Colon (tissue), 2 donors: Measurements from ENCODE around the gene CNTNAP5.
"Not testable (repeated sequence)": the region's sequence is repeated elsewhere in the genome, so short reads cannot be mapped to it uniquely, and the experiment has no call there.

ENCODE experiments used
- FAIRE-seq: peaks from 2 replicates; lab custom pipeline; 2012; peaks lifted over from hg19 to GRCh38; lab: Jason Lieb, UNC
- donor health status: control.
- donor health status: control.

CNTNAP5 gene

GRCh38 chr2:124325667-124326440 is 300.8 kb downstream of the CNTNAP5 start:
- FAIRE-seq, result no peak

GRCh38 chr2:124327303-124327702 is 302.2 kb downstream of the CNTNAP5 start:
- no peak for FAIRE-seq

GRCh38 chr2:124328397-124328796 is 303.3 kb downstream of the CNTNAP5 start:
- no peak for FAIRE-seq

DNA sequence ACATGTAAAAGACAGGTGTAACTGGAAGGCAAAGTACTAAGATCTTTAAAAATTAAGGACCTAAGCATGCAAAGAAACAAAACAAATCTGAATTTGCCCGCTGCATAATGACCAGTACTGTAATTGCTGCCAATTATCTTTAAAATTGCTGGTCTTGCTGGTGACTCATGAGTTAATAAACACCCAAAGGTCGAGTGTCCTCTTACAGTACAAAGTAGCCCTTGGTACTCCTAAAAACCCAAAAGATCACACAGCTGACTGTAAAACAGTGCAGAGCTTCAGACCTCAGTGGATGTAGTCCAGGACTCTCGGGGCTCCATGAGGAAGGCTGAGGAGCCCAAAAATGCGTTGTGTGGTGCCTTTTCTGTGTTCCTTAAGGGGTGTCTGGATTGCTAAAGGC is 308.7 kb downstream of the CNTNAP5 start:
- no peak for FAIRE-seq

GRCh38 chr2:124335058-124335457 is 310.0 kb downstream of the CNTNAP5 start:
- FAIRE-seq, result no peak

GRCh38 chr2:124339709-124340108 is 314.6 kb downstream of the CNTNAP5 start:
- FAIRE-seq, result no peak

GRCh38 chr2:124343827-124344498 is 318.9 kb downstream of the CNTNAP5 start:
- no peak for FAIRE-seq

DNA sequence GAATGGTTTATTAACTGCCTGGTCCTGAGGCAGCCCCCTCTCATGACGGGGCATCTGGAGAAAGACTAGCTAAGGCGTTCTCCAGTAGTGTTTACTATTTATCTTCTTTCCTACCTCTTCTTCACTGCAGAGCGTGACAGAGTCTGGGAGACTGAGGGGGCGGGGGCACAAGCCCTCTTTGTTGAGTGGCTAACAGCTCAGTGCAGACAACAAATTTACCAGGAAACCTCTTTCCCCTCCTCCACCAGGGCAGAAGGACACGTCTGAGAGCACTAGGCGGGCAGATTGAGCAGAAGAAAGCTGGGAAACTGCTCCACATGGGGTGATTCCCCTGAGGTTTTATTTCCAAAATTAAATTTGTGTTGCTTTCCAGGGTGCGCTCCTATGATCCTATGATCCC is 322.1 kb downstream of the CNTNAP5 start:
- FAIRE-seq, result no peak

- no peak for FAIRE-seq
Observed at GRCh38 chr2:124353656-124354055, 328.6 kb downstream of the CNTNAP5 start.

GRCh38 chr2:124354466-124354865 is 329.4 kb downstream of the CNTNAP5 start:
- no peak for FAIRE-seq

- FAIRE-seq, result not testable (repeated sequence)
Observed at GRCh38 chr2:124361966-124362365, 336.9 kb downstream of the CNTNAP5 start.

- no peak for FAIRE-seq
Observed at GRCh38 chr2:124369181-124369580, 344.1 kb downstream of the CNTNAP5 start.

- no peak for FAIRE-seq
Observed at GRCh38 chr2:124380221-124380749, 355.2 kb downstream of the CNTNAP5 start.

GRCh38 chr2:124382067-124382618 is 357.1 kb downstream of the CNTNAP5 start:
- FAIRE-seq, result no peak

DNA sequence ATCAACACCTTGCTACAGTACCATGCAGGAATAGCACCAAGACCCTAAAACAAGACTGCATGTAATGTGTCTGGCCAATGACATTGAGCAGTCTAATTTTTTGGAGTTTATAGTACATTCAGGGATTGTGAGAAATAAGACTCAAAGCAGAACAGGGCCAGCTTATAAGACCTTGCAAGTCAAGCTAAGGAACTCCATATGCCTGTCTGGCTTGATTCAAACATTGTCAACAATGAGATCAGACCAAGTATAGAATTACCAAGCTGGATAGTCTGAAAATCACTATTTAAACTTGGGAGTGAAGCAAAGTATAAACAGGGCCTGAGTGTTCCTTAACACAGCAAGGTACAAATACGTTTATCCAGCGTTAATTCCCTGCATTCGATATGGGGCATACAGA is 370.9 kb downstream of the CNTNAP5 start:
- FAIRE-seq, result no peak

DNA sequence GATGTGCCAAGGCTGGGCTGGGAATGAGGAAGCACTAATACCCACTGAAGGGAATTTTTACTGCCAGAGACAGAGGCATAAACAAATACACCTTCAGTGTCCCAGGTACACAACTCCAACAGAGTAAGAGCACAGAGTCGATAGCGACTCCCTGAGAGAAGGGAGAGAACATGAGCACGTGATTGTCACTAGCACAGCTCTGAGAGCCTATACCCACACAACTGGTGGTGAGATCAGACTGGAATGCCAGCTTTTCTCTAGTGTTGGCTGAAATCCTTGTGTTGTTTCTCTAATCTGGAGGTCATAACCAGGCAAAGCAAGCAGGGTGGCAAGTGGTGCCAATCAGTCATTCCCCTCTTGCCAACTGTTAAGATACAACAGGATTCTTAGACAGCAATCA is 377.2 kb downstream of the CNTNAP5 start:
- no peak for FAIRE-seq

GRCh38 chr2:124407836-124408534 is 382.9 kb downstream of the CNTNAP5 start:
- FAIRE-seq, result not testable (repeated sequence)

DNA sequence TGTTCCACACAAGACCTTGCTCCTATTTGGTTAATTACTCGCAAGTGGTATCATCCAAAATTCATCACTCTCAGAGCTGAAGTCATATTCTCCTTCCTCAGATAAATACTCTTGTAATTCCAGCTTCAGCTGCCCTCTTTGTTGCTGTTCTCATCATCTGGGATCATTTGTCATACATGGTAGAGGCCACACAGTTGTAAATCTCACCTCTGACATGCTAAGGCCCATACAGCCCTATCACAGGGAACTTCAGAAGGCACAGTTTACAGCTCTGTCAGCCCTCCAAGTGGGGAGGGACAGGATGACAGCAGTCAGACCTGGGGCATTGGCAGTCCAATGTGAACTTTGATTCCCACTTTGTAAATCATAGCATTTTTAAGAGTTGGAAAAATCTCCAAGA is 399.0 kb downstream of the CNTNAP5 start:
- no peak for FAIRE-seq

DNA sequence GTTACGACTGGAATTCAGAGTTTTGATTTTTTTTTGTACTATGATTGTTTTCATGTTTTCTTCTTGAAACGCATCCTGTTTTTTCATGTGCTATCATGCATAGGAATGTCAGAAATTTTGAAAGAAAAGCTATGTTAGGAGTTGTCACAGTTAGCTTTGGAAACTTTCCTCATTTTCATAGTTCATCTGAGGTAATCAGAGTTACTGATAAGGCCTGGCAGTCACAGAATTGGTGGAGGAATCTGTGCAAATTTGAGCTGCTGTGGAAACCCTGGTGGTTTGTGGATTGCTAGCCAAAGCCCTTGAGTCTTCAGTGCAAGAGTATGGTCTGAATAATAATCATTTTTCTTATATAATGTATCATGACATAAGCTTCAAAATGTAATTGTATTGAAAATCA is 401.0 kb downstream of the CNTNAP5 start:
- FAIRE-seq, result no peak

DNA sequence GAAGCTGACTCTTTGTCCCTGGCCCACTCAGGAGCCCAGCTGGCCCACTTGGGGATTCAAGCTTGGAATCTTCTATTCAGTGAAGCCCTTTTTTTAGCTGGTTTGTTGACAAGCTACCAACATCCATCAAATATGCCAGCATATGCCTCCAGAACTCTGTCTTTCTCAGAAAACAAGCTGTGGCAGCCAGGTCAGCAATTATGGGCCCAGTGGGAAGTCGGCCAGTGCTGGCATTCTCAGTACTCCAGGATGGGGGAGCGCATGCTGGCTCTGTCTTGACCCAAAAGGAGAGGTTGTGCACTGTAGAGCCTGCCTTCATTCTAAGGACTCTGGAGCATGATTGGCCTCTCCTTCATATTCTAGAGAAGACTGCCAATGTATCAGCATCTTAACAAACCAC is 401.5 kb downstream of the CNTNAP5 start:
- FAIRE-seq, result no peak

GRCh38 chr2:124437811-124438210 is 412.7 kb downstream of the CNTNAP5 start:
- no peak for FAIRE-seq

DNA sequence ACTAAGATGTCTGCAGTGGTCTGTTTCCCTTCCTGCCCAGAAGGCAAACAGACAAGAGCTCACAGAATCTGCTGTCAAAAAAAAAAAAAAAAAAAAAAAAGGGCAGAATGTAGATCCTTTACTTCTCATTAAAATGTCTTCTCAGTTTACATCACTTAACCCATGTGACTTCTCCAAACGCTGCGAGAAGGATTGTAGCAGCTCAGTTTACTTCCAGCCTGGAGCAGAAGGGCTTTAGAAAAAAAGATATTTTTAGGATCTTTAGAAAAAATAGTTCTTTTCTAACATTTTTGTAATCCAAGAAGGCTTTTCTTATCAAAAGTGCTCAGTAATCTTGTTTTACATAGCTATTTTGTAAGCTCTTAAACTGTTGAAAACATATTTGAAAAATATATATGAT is 425.4 kb downstream of the CNTNAP5 start:
- FAIRE-seq, result no peak

DNA sequence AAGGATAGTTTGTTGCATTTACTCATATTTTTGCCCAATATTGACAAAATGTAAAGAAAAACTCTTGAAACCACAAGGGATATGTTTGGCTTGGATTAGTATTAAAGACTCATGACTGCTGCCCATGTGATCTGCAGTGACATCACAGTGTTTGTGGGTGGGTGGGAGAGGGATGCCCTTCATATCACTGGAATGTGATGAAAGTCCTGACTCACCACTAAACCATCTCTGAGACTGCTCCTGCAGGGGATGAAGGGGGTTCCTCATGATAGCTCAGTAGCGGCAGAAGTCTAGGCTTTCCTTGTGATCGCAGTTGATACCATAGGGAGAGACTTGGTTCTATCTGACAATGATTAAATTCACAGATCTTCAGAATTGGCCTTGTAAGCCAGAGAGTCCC is 451.2 kb downstream of the CNTNAP5 start:
- FAIRE-seq, result no peak
